GM04504 (cell line): Measurements from ENCODE around the gene FITM2.

Experiments used
- DNase-seq: peaks from one replicate; pipeline ENCODE4 v3.0.0-alpha.2; 2012; ENCODE audit warnings: low read depth

FITM2 gene

DNA sequence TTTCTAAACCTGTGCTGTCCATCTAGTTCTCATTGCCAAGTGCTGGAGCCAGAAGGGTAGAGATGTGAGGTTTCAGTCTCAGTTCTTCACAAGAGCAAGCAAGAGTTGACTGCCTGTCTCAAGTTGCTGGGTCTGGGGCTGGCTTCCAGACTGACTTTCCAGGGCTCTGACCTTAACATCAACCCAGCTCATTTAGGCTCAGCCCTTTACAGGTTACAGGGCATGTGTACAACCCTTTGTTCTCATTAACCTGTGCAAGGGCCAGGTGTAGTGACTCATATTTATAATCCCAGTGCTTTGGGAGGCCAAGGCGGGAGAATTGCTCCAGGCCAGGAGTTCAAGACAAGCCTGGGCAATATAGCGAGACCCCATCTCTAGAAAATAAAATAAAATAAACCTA lies 30.6 kb downstream of the FITM2 start:
- DNase-seq = no peak

DNA sequence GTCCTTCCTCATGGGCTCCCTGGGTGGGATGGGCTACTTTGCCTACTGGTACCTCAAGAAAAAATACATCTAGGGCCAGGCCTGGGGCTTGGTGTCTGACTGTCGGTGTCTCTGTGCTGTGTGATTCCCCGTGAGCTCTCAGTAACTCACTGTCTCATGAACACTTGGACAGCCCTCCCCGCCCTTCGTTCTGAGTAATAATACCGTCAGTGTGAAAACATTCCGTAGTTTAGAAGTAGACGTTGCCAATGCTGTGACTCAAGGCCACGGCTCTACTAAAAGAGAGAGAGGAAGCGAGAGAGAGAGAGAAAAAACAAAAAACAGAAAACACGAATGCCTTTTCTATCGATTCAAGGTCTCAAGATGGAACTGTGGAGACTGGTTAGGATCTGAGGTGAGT lies 31.8 kb downstream of the FITM2 start:
- peak; percentile 26 for DNase-seq

DNA sequence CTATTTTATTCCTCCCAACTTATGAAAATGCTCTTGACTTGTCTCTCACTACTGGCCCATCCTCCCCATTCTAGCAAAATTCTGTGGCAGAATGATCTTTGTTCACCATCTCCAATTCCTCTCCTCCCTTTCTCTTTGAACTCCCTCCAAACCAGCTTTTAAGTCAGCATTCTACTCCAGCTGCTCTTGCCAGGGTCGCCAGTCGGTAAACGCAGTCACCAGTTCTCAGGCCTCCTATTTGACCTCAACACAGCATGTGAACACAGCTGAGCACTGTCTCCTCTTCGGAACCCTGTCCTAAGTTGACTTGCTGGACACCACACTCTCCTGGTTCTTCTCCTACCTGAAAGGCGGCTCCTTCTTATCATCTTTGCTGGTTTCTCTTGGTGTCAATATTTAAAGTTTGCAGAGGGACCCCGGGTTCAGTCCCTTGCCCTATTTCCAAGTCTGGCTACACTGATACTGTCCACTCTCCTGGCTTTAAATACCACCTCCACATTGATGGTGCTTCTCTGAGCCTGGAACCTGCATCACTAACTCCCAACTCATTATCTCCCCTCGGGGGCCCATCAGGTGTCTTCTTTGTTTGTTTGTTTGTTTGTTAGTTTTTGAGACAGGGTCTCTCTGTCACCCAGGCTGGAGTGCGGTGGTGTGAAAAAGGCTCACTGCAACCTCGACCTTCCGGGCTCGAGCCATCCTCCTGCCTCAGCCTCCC lies 36.5 kb downstream of the FITM2 start:
- no peak for DNase-seq

DNA sequence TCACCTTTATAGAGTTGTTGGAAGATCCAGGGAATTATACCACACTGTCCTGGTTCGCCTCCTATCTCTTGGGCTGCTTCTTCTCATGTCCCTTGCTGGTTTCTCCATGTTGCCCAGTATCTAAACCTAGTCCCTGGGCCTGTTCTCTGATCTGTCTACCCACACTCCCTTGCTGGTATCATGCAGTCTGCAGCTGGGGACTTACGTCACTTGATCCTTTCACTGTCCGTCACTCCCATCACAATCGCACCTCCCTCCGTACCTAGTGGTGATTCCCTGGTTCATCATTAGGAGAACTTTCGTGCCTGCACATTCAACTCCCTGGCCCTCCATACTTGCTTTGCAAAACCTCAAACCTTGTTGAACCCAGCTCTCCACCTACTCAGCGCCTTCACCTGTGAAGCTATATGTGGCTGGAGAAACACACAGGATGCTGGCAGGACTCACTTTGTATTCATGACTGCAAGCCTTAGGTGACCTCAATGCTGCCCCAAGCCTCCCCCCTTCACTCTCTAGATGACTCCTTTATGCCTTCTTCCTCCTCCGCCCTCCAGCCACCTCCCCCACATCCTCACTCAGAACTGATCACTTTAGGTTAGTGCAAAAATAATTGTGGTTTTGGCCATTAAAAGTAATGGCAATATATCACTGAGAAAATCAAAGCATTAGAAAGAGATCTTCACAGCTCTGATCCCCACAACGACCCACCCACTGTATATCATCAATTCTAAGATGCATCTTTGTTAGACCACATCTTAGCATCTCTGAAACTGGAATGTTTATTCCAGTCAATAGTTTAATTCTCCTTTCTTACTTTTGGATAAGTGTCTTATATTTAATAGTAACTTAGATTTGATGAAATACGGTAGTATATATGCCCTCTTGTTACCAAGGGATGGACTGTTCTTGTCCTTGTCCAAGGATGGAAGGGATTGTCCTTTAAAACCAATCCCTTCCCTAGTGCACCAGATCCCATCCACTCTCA lies 37.5 kb downstream of the FITM2 start:
- no peak for DNase-seq

DNA sequence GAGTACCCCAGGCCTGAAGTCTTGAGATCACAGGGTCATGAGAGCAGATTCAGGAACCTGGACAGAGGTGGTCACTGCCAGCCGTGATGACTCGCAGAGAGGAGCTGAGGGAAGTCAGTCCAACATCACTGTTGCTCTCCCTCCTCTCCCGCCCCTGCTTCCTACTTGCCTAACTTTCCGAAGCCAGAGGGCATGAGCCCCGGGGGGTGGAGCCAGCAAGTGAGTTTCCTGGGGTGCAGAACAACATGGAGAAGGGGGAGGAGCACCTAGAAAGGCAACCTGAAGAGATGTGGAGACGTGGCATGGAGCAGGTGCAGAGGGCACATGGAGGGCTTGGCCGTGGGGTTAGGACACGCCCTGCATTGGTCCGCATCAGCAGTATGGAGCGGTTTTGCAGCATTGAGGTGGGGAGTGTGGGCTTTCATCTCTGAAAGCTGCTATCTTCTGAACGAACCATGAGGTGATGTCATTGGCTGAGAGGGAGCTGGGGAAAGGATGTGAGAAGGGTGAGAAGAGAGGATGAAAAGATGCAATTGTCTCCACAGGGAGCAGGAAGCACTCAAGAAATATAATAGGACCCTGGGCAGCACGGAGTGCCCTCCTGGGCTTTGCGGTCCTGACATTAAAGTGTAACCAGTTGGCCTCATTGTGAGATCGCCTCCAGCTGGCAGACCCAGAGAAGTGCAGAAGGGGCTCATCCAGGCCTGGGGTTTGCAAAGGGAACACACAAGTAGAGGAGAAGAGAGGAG lies 38.9 kb downstream of the FITM2 start:
- no peak for DNase-seq

DNA sequence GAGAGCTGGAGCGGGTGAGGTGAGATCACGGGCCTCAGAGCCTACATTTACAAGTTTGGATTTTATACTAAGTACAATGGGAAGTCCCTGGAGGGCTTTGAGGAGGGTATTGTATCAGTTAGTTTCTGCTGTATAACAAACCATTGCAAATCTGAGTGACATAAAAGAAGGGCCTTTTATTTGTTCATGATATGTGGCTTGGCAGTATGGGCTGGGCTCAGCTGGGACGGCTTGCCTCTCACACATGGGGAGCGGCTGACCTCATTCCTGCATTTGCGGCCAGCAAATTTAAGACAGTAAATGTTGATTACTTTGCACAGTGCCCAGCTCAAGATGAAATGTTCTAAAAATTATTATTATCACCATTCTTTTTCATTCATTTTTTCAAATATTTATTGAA lies 42.2 kb downstream of the FITM2 start:
- no peak for DNase-seq

DNA sequence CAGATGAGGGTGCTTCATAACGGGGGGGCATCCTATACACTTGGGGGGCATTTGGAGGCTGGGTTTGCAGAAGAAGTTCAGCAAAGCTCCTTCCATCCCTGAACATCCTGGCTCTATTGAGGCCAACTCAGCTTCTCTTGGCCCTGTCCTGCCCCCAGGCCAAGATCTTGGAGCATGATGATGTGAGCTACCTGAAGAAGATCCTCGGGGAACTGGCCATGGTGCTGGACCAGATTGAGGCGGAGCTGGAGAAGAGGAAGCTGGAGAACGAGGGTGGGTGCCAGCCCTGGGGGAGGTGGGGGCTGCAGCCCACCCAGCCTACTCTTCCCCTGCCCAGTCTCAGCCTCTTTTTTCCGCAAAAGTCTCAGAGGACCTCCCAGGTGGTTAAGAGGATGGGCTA lies 46.7 kb downstream of the FITM2 start:
- no peak for DNase-seq

DNA sequence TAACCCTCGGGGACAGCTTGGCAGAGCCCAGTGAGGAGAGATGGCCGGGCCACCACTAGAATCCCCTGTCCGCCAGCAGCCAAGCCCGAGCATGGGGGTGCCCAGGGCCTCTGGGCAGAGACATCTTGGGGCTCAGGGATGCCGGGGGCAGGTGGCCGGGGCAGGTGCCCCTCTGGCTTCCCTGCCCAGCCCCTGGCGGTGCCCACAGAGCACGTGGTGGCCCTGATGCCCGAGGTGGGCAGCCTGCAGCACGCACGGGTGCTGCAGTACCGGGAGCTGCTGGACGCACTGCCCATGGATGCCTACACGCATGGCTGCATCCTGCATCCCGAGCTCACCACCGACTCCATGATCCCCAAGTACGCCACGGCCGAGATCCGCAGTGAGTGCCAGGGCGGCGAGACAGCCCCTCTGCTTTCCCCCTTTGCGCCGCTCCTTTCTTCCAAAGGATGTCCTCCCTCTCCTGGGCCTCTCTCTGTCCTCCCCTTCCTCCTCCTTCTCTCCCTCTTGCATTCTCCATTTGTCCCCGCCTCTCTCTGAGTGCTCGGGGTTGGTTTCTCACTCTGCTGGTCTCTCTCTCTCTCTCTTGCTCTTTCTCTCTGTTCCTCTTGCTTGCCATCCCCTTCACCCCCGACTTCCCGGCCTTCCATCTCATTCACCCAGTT lies 52.6 kb downstream of the FITM2 start:
- DNase-seq = no peak

DNA sequence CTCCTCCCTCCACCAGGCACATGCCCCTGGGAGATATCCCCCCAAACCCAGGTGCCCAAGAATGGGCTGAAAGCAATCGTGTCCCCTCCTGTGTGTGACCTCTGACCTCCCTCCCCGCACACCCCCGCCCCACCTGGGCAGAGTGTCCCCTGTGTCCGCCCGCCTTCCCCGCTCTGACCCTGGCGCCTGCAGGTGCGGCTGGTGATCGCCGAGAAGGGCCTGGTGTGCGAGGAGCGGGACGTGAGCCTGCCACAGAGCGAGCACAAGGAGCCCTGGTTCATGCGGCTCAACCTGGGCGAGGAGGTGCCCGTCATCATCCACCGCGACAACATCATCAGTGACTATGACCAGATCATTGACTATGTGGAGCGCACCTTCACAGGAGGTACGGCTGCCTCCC lies 54.0 kb downstream of the FITM2 start:
- DNase-seq = no peak

DNA sequence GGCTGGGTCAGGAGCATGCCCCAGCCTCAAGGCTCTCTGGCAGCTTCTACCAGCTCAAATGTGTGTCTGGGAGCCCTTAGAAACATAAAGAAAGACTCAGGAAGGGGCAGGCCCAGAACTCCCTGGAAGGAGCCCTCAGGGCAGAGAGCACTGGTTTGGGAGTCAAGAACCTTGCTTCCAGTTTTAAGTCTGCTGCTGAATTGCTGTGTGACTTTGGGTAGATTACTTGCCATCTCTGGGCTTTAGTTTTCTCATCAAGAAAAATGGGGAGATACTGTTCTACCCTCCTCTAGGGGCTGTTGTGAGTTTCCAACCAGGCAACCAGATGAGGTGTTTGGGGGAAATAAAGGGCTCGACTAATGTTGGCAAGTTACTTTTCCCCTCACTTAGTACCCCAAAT lies 55.1 kb downstream of the FITM2 start:
- DNase-seq = no peak

DNA sequence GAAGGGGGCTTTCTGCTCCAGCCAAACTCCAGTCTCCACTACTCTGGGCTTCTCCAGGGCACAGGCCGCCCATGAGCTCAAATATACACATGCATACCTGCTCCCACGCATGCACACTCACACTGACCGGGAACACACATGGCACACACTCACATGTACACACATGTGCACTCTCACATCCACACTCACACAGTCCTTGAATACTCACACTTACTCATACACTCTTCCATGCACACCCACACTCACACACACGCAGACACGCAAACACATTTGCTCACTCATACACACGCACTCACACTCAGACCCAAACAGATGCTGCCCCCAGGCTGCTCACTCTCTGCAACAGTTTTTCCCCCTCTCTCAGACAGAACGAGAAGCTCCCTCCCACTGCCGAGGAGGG lies 56.9 kb downstream of the FITM2 start:
- DNase-seq = no peak

DNA sequence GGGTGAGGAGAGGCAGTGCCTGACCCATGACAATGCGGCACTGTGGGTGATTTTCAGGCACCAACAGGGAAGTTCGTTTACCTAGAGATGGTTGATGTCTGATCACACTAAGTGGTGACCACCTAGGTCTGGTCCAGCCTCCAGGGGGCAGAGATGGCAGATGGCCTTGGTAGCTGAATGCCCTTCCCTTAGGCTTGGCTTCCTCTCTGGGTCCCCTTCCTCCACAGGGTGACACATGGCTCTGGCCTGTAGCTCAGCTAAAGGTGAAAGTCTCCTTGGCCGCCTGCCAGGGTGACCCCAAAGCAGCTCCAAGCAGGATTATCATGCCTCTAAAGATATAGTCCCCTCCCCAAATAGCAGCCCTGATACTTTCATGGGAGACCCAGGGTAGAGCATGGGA lies 57.5 kb downstream of the FITM2 start:
- no peak for DNase-seq
